Measurements from ENCODE around the gene NT5C1B. TPM values are rescaled to one million over a fixed set of nuclear protein-coding genes. Genes with fewer than 3 reads are reported as not detected.

Gene NT5C1B
- total RNA-seq, 4 donors from 2014 or later, result not detected

DNA sequence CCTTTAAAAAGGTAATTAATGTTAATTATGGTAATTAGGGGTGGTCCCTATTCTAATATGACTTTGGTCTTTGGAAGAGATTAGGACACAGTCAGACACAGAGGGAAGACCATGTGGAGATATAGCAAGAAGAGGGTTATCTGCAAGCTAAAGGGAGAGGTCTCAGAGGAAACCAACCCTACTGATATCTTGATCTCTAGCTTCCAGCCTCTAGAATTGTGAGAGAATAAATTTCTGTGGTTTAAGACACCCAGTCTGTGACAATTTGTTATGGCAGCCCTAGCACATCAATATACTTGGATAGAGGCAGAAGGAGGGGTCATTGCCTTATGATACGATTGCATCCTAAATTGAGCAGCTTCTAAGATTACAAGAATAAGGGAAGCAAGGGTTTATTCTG is 21.3 kb upstream of the NT5C1B start:
- H3K4me3 ChIP-seq, result no peak overlapping the region
- WGBS, 2 donors, result 69 to 89% methylated on average over 1 of the region's 1 CpG
- H3K9me3 ChIP-seq, result no peaks in the 10 kb centered on the region
- no peaks in the 10 kb centered on the region for H3K36me3 ChIP-seq
- H3K27ac ChIP-seq, result peak overlapping the region in 2 of 4 donors; percentile 25 to 28
- TF ChIP-seq, protein P1, sequence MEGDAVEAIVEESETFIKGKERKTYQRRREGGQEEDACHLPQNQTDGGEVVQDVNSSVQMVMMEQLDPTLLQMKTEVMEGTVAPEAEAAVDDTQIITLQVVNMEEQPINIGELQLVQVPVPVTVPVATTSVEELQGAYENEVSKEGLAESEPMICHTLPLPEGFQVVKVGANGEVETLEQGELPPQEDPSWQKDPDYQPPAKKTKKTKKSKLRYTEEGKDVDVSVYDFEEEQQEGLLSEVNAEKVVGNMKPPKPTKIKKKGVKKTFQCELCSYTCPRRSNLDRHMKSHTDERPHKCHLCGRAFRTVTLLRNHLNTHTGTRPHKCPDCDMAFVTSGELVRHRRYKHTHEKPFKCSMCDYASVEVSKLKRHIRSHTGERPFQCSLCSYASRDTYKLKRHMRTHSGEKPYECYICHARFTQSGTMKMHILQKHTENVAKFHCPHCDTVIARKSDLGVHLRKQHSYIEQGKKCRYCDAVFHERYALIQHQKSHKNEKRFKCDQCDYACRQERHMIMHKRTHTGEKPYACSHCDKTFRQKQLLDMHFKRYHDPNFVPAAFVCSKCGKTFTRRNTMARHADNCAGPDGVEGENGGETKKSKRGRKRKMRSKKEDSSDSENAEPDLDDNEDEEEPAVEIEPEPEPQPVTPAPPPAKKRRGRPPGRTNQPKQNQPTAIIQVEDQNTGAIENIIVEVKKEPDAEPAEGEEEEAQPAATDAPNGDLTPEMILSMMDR (IDR thresholded peaks at IDR 0.05), result no peak
- no peak for TF ChIP-seq POLR2A (IDR thresholded peaks at IDR 0.05)
- no peak for DNase-seq
- no peaks in the 10 kb centered on the region for H3K4me1 ChIP-seq
- H3K27me3 ChIP-seq, result no peaks in the 10 kb centered on the region
- intact Hi-C loops (cut with DNase I), result no loop called here

DNA sequence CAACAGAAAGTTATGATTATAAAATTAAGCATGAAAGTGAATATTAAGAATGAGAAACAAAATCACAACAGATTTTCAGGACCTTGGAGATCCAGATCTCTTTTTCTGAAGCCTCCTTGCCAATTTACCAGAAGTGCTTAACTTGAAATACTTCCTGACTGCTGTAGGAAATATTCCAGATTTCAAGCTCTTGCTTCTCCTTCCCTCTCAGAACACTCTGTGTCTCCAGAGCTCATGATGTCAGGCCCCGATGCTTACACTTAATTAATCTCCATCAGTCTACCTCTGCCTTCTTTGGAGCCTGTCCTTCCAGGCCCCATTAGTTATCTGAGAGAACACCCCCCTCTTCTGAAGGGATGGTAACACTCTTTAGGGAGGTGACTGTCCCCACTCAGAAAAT is 20.7 kb upstream of the NT5C1B start:
- Histone ChIP-seq H3K9me3 (no peaks in the 10 kb centered on the region), H3K27me3 (no peaks in the 10 kb centered on the region), H3K27ac (peak overlapping the region in 1 of 4 donors; percentile 25), H3K4me1 (no peaks in the 10 kb centered on the region), H3K4me3 (no peak overlapping the region), H3K36me3 (no peaks in the 10 kb centered on the region)
- no peak for TF ChIP-seq POLR2A (IDR thresholded peaks at IDR 0.05)
- TF ChIP-seq, protein P1 (IDR thresholded peaks at IDR 0.05), result no peak
- DNase-seq, result no peak
- WGBS, 2 donors, result 38 to 73% methylated on average over 1 of the region's 1 CpG
- intact Hi-C loops (cut with DNase I), result no loop called here

DNA sequence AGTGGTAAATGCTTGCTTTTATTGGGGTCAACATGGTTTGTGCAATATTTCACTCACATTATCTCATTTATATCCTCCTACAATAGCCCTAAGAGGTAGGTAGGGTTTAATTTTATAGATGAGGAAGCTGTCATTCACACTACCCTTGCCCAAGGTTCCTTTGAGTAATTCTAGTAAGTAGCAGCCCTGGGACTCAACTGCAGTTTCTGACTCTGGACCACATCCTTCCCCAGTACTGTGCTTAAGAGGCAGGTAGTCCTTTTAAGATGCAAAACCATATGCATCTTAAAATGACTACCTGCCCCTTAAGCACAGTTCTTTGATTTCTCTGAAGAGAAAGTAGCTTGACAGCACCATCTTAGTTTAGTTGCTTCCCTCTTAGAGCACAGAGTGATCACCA is 15.7 kb upstream of the NT5C1B start:
- intact Hi-C loops (cut with DNase I), result no loop called here
- DNase-seq, result no peak
- no peaks in the 10 kb centered on the region for H3K27me3 ChIP-seq
- TF ChIP-seq POLR2A (IDR thresholded peaks at IDR 0.05), result no peak
- TF ChIP-seq, protein P1 (IDR thresholded peaks at IDR 0.05), result no peak
- no peaks in the 10 kb centered on the region for H3K9me3 ChIP-seq
- no peaks in the 10 kb centered on the region for H3K4me1 ChIP-seq
- H3K4me3 ChIP-seq, result no peak overlapping the region
- no peaks in the 10 kb centered on the region for H3K36me3 ChIP-seq
- no peak overlapping the region for H3K27ac ChIP-seq

DNA sequence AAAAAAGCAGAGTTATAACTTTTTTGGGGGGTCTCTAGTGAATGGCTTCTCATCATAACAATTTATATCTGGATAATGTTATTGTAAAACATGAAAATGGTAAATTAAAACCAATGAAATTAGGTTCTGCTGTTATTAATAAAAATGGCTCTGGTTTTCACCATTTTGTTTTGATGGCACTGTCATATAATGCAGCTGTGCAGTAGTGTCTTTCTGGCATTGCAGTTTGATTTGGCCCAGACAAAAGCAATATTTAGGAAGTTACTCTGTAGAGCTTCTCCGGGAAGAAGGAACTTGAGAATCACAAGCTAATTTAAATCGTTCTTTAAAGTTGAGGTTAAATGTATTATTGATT is 15.1 kb upstream of the NT5C1B start:
- peaks cover 0 to 3% (median 0%) of the 10 kb centered on the region in 3 donors for H3K4me1 ChIP-seq
- no peak overlapping the region for H3K4me3 ChIP-seq
- H3K27ac ChIP-seq, result no peak overlapping the region
- TF ChIP-seq, protein P1 (IDR thresholded peaks at IDR 0.05), result no peak
- TF ChIP-seq POLR2A (IDR thresholded peaks at IDR 0.05), result no peak
- H3K27me3 ChIP-seq, result no peaks in the 10 kb centered on the region
- no peaks in the 10 kb centered on the region for H3K36me3 ChIP-seq
- no peak for DNase-seq
- 78 to 81% methylated on average over 2 of the region's 2 CpGs for WGBS, 2 donors
- intact Hi-C loops (cut with DNase I), result no loop called here
- H3K9me3 ChIP-seq, result no peaks in the 10 kb centered on the region

DNA sequence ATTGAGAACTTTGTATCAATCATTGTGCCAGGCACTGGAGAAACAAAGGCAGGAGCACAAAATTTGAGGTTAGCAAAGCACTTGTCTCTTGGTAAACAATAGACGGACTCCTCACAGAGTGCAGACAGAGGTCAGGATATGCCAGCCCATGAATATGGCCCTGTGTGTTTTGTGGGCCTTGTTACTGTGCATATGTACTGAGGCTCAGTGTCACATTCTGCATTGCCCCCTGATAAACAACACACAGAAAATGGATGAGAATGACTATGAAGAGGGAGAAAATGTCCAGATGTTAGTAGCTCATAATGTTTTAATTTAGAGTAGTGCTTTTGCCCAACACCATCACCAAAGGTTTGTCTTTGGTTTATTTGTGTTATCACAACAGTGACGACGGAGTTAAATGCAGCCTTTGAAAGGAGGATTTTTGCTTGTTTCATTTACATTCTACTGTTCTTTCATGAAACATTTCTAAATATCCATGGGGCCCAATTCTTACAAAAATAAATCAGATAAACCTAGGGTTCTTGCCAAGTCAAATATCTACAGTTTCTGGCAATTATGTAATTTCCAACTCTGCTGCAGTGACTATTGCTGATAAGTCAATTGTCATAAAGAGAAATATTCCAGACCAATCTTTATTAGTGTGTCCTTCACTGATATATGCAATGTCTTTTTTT is 14.6 kb upstream of the NT5C1B start:
- H3K27me3 ChIP-seq, result no peaks in the 10 kb centered on the region
- peaks cover 0 to 4% (median 0%) of the 10 kb centered on the region in 3 donors for H3K4me1 ChIP-seq
- H3K27ac ChIP-seq, result no peak overlapping the region
- intact Hi-C loops (cut with DNase I), result no loop called here
- TF ChIP-seq, protein P1 (IDR thresholded peaks at IDR 0.05), result no peak
- TF ChIP-seq POLR2A (IDR thresholded peaks at IDR 0.05), result no peak
- DNase-seq, result no peak
- H3K9me3 ChIP-seq, result no peaks in the 10 kb centered on the region
- WGBS, 2 donors, result 84 to 89% methylated on average over 3 of the region's 3 CpGs
- H3K4me3 ChIP-seq, result no peak overlapping the region
- H3K36me3 ChIP-seq, result no peaks in the 10 kb centered on the region
